HepG2 (cell line): Measurements from ENCODE around the gene CNPY4. TPM values are rescaled to one million over a fixed set of nuclear protein-coding genes. Genes with fewer than 3 reads are reported as not detected.

Experiments
- BRD4 ChIP-seq: sonication (generic); formaldehyde crosslinking; IDR thresholded peaks from 2 replicates; pipeline ENCODE4 v1.4.0; 2020; ENCODE audit warnings: missing genetic modification reagents
- MAFK ChIP-seq, 2 experiments: IDR thresholded peaks in 1 of 2; conservative IDR thresholded peaks in 1 of 2; 2 replicates each; pipeline ENCODE4 v1.6.1; 2011; ENCODE audit warnings: improper control_type of control experiment in 2 of 2, low read length in 2 of 2
- SNAPC4 ChIP-seq: sonication (generic); formaldehyde crosslinking; IDR thresholded peaks from 2 replicates; pipeline ENCODE4 v1.4.0; 2020; ENCODE audit warnings: mild to moderate bottlenecking, missing genetic modification reagents
- TFDP2 ChIP-seq: sonication (generic); formaldehyde crosslinking; IDR thresholded peaks from 2 replicates; pipeline ENCODE4 v1.4.0; 2020; ENCODE audit warnings: missing genetic modification reagents
- XRCC5 ChIP-seq: fragments of 200-400 bp; formaldehyde crosslinking; optimal IDR thresholded peaks from 2 replicates; pipeline ENCODE3; 2017; ENCODE audit warnings: mild to moderate bottlenecking, low read length
- ZNF263 ChIP-seq: sonication (generic); formaldehyde crosslinking; IDR thresholded peaks from 2 replicates; pipeline ENCODE4 v1.4.0; 2020; ENCODE audit warnings: missing genetic modification reagents
- ZNF367 ChIP-seq: sonication (generic); formaldehyde crosslinking; IDR thresholded peaks from 2 replicates; pipeline ENCODE4 v1.4.0; 2020; ENCODE audit warnings: missing genetic modification reagents, borderline replicate concordance
- ZNF607 ChIP-seq: sonication (generic); formaldehyde crosslinking; IDR thresholded peaks from 2 replicates; pipeline ENCODE4 v1.5.1; 2020; ENCODE audit warnings: missing genetic modification reagents, mild to moderate bottlenecking, borderline replicate concordance
- ZNF800 ChIP-seq: sonication (generic); formaldehyde crosslinking; IDR thresholded peaks from 2 replicates; pipeline ENCODE4 v1.4.0; 2020; ENCODE audit warnings: missing genetic modification reagents
- polyA plus RNA-seq, 8 experiments: library from polyadenylated mRNA; depleted of rRNA in 3 of 8; stranded (reverse) in 7 of 8; unstranded in 1 of 8; fragments of >200 nt; fragmentation: Illumina TruSeq in 4 of 8; extraction: Trizol in 4 of 8; gene quantifications; 2 replicates each; pipeline versions ENCODE4 v1.2.1 to v1.2.3, GENCODE V29; 2011 to 2016; ENCODE audit warnings: low read depth in 4 of 8, missing spikeins in 1 of 8, mixed read lengths in 1 of 8; ENCODE audit not compliant: insufficient read depth in 1 of 8
- total RNA-seq, 5 experiments: library from RNA; depleted of rRNA; stranded (reverse); fragments of >200 nt; fragmentation: Illumina TruSeq; extraction: Trizol; gene quantifications; 2 replicates each; pipeline ENCODE4 v1.2.3, GENCODE V29; 2016; ENCODE audit warnings: low read depth in 1 of 5
- TF ChIP-seq, protein P1 (sequence below): sonication (generic); formaldehyde crosslinking; IDR thresholded peaks from 2 replicates; pipeline ENCODE4 v1.4.0; 2020; ENCODE audit warnings: missing genetic modification reagents
- TF ChIP-seq, protein P2 (sequence below): sonication (generic); formaldehyde crosslinking; conservative IDR thresholded peaks from 2 replicates; pipeline ENCODE4 v1.5.0; 2020; ENCODE audit warnings: missing genetic modification reagents
- TF ChIP-seq, protein P3 (sequence below): sonication (generic); formaldehyde crosslinking; IDR thresholded peaks from 2 replicates; pipeline ENCODE4 v1.4.0; 2020; ENCODE audit warnings: mild to moderate bottlenecking, missing genetic modification reagents, borderline replicate concordance

CNPY4 gene
- total and polyA plus RNA-seq, 2 of the 13 experiments (the other 11 are each of a cell fraction or from before 2014, with no cell fraction given), result 6.2 to 12.7 TPM

DNA sequence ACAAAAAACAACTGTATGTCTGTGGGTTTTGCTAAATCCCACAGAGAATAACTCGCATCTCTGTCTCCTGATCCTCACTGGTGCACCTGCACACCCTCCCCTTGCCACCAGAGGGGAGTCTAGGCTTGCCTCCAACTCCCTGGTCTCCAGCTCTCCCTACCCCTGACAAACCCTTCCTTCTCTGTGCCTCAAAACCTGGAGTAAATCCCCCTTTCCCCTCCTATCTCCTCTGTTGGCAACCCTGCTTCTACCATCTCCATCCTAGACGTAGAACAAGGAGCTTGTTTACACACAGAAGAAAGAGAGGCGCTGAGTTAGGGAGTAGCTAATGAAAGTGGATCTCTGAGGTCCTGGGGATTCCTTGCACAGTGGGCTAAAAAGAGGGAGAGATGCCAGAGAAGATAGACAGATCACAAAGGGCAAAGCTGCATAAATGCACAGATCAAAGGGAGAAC, 13.3 kb downstream of the CNPY4 start (continued):
- TF ChIP-seq, protein P1, sequence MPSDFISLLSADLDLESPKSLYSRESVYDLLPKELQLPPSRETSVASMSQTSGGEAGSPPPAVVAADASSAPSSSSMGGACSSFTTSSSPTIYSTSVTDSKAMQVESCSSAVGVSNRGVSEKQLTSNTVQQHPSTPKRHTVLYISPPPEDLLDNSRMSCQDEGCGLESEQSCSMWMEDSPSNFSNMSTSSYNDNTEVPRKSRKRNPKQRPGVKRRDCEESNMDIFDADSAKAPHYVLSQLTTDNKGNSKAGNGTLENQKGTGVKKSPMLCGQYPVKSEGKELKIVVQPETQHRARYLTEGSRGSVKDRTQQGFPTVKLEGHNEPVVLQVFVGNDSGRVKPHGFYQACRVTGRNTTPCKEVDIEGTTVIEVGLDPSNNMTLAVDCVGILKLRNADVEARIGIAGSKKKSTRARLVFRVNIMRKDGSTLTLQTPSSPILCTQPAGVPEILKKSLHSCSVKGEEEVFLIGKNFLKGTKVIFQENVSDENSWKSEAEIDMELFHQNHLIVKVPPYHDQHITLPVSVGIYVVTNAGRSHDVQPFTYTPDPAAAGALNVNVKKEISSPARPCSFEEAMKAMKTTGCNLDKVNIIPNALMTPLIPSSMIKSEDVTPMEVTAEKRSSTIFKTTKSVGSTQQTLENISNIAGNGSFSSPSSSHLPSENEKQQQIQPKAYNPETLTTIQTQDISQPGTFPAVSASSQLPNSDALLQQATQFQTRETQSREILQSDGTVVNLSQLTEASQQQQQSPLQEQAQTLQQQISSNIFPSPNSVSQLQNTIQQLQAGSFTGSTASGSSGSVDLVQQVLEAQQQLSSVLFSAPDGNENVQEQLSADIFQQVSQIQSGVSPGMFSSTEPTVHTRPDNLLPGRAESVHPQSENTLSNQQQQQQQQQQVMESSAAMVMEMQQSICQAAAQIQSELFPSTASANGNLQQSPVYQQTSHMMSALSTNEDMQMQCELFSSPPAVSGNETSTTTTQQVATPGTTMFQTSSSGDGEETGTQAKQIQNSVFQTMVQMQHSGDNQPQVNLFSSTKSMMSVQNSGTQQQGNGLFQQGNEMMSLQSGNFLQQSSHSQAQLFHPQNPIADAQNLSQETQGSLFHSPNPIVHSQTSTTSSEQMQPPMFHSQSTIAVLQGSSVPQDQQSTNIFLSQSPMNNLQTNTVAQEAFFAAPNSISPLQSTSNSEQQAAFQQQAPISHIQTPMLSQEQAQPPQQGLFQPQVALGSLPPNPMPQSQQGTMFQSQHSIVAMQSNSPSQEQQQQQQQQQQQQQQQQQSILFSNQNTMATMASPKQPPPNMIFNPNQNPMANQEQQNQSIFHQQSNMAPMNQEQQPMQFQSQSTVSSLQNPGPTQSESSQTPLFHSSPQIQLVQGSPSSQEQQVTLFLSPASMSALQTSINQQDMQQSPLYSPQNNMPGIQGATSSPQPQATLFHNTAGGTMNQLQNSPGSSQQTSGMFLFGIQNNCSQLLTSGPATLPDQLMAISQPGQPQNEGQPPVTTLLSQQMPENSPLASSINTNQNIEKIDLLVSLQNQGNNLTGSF, result no peak
- TF ChIP-seq SNAPC4 (CRISPR knock-in tag), result no peak
- TF ChIP-seq BRD4, result no peak
- peak; percentile 49 for TF ChIP-seq XRCC5
- TF ChIP-seq ZNF800 (CRISPR knock-in tag), result no peak
- TF ChIP-seq MAFK (conservative IDR thresholded peaks at IDR 0.05 in 1 of 2, IDR thresholded peaks at IDR 0.05 in 1 of 2; ENCODE audit: low read length in 2 of 2), result 0 out of 4 replicates have a peak, but pooled peaks of 1 of the 2 experiments have one; percentile 2
- TF ChIP-seq, protein P2, sequence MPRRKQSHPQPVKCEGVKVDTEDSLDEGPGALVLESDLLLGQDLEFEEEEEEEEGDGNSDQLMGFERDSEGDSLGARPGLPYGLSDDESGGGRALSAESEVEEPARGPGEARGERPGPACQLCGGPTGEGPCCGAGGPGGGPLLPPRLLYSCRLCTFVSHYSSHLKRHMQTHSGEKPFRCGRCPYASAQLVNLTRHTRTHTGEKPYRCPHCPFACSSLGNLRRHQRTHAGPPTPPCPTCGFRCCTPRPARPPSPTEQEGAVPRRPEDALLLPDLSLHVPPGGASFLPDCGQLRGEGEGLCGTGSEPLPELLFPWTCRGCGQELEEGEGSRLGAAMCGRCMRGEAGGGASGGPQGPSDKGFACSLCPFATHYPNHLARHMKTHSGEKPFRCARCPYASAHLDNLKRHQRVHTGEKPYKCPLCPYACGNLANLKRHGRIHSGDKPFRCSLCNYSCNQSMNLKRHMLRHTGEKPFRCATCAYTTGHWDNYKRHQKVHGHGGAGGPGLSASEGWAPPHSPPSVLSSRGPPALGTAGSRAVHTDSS (CRISPR knock-in tag), result no peak
- no peak for TF ChIP-seq TFDP2 (CRISPR knock-in tag)
- no peak for TF ChIP-seq ZNF263 (CRISPR knock-in tag)
- TF ChIP-seq ZNF607 (CRISPR knock-in tag), result no peak
- TF ChIP-seq, protein P3, sequence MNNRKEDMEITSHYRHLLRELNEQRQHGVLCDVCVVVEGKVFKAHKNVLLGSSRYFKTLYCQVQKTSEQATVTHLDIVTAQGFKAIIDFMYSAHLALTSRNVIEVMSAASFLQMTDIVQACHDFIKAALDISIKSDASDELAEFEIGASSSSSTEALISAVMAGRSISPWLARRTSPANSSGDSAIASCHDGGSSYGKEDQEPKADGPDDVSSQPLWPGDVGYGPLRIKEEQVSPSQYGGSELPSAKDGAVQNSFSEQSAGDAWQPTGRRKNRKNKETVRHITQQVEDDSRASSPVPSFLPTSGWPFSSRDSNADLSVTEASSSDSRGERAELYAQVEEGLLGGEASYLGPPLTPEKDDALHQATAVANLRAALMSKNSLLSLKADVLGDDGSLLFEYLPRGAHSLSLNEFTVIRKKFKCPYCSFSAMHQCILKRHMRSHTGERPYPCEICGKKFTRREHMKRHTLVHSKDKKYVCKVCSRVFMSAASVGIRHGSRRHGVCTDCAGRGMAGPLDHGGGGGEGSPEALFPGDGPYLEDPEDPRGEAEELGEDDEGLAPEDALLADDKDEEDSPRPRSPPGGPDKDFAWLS (CRISPR knock-in tag), result no peak
- no peak for TF ChIP-seq ZNF367 (CRISPR knock-in tag)
